Measurements from ENCODE around the gene RHOBTB3.
"Not testable (repeated sequence)": the region's sequence is repeated elsewhere in the genome, so short reads cannot be mapped to it uniquely, and the experiment has no call there.

RHOBTB3 gene

GRCh38 chr5:95832664-95833063 lies 101.5 kb downstream of the RHOBTB3 start:
- no peak overlapping the region for H3K9ac ChIP-seq (ENCODE audit: low read length)
- peaks cover 5% of the 10 kb centered on the region for H3K27me3 ChIP-seq (ENCODE audit: control insufficient read depth, insufficient read depth, low read length)
- no peaks in the 10 kb centered on the region for H3K4me1 ChIP-seq (ENCODE audit: control insufficient read depth, low read depth, low read length)
- no peak overlapping the region for H3K27ac ChIP-seq (ENCODE audit: low read length)
- H3K4me3 ChIP-seq (ENCODE audit: low read length): no peak overlapping the region
- H3K9me3 ChIP-seq (ENCODE audit: control insufficient read depth, low read depth, low read length): no peaks in the 10 kb centered on the region
- no peaks in the 10 kb centered on the region for H3K36me3 ChIP-seq (ENCODE audit: control insufficient read depth, low read depth, low read length)

- Histone ChIP-seq H3K4me1 (ENCODE audit: control insufficient read depth, low read depth, low read length) (no peaks in the 10 kb centered on the region), H3K27me3 (ENCODE audit: control insufficient read depth, insufficient read depth, low read length) (peaks cover 5% of the 10 kb centered on the region), H3K9ac (ENCODE audit: low read length) (no peak overlapping the region), H3K27ac (ENCODE audit: low read length) (no peak overlapping the region), H3K36me3 (ENCODE audit: control insufficient read depth, low read depth, low read length) (no peaks in the 10 kb centered on the region), H3K4me3 (ENCODE audit: low read length) (no peak overlapping the region), H3K9me3 (ENCODE audit: control insufficient read depth, low read depth, low read length) (no peaks in the 10 kb centered on the region)
Measured at GRCh38 chr5:95835682-95836385, 104.7 kb downstream of the RHOBTB3 start.

- no peaks in the 10 kb centered on the region for H3K9me3 ChIP-seq (ENCODE audit: control insufficient read depth, low read depth, low read length)
- no peaks in the 10 kb centered on the region for H3K36me3 ChIP-seq (ENCODE audit: control insufficient read depth, low read depth, low read length)
- peaks cover 5% of the 10 kb centered on the region for H3K27me3 ChIP-seq (ENCODE audit: control insufficient read depth, insufficient read depth, low read length)
- no peaks in the 10 kb centered on the region for H3K4me1 ChIP-seq (ENCODE audit: control insufficient read depth, low read depth, low read length)
- no peak overlapping the region for H3K4me3 ChIP-seq (ENCODE audit: low read length)
- no peak overlapping the region for H3K27ac ChIP-seq (ENCODE audit: low read length)
- no peak overlapping the region for H3K9ac ChIP-seq (ENCODE audit: low read length)
Measured at GRCh38 chr5:95836544-95836943, 105.4 kb downstream of the RHOBTB3 start.

GRCh38 chr5:95836971-95837370 lies 105.8 kb downstream of the RHOBTB3 start:
- not testable (repeated sequence) for H3K36me3 ChIP-seq (ENCODE audit: control insufficient read depth, low read depth, low read length); H3K9me3 ChIP-seq (ENCODE audit: control insufficient read depth, low read depth, low read length); H3K4me1 ChIP-seq (ENCODE audit: control insufficient read depth, low read depth, low read length); H3K27ac ChIP-seq (ENCODE audit: low read length); H3K4me3 ChIP-seq (ENCODE audit: low read length); H3K27me3 ChIP-seq (ENCODE audit: control insufficient read depth, insufficient read depth, low read length); H3K9ac ChIP-seq (ENCODE audit: low read length)

GRCh38 chr5:95837492-95837891 lies 106.4 kb downstream of the RHOBTB3 start:
- Histone ChIP-seq H3K27ac (ENCODE audit: low read length) (no peak overlapping the region), H3K4me1 (ENCODE audit: control insufficient read depth, low read depth, low read length) (no peaks in the 10 kb centered on the region), H3K9ac (ENCODE audit: low read length) (no peak overlapping the region), H3K9me3 (ENCODE audit: control insufficient read depth, low read depth, low read length) (no peaks in the 10 kb centered on the region), H3K27me3 (ENCODE audit: control insufficient read depth, insufficient read depth, low read length) (peaks cover 5% of the 10 kb centered on the region), H3K4me3 (ENCODE audit: low read length) (no peak overlapping the region), H3K36me3 (ENCODE audit: control insufficient read depth, low read depth, low read length) (no peaks in the 10 kb centered on the region)

GRCh38 chr5:95838001-95838520 lies 106.9 kb downstream of the RHOBTB3 start:
- H3K9me3 ChIP-seq (ENCODE audit: control insufficient read depth, low read depth, low read length): no peaks in the 10 kb centered on the region
- peaks cover 5% of the 10 kb centered on the region for H3K27me3 ChIP-seq (ENCODE audit: control insufficient read depth, insufficient read depth, low read length)
- H3K9ac ChIP-seq (ENCODE audit: low read length): no peak overlapping the region
- no peaks in the 10 kb centered on the region for H3K4me1 ChIP-seq (ENCODE audit: control insufficient read depth, low read depth, low read length)
- no peaks in the 10 kb centered on the region for H3K36me3 ChIP-seq (ENCODE audit: control insufficient read depth, low read depth, low read length)
- no peak overlapping the region for H3K4me3 ChIP-seq (ENCODE audit: low read length)
- H3K27ac ChIP-seq (ENCODE audit: low read length): no peak overlapping the region

GRCh38 chr5:95838556-95838955 lies 107.4 kb downstream of the RHOBTB3 start:
- no peaks in the 10 kb centered on the region for H3K4me1 ChIP-seq (ENCODE audit: control insufficient read depth, low read depth, low read length)
- H3K9ac ChIP-seq (ENCODE audit: low read length): no peak overlapping the region
- H3K27me3 ChIP-seq (ENCODE audit: control insufficient read depth, insufficient read depth, low read length): peaks cover 5% of the 10 kb centered on the region
- no peaks in the 10 kb centered on the region for H3K9me3 ChIP-seq (ENCODE audit: control insufficient read depth, low read depth, low read length)
- no peaks in the 10 kb centered on the region for H3K36me3 ChIP-seq (ENCODE audit: control insufficient read depth, low read depth, low read length)
- no peak overlapping the region for H3K27ac ChIP-seq (ENCODE audit: low read length)
- no peak overlapping the region for H3K4me3 ChIP-seq (ENCODE audit: low read length)

GRCh38 chr5:95839658-95840057 lies 108.5 kb downstream of the RHOBTB3 start:
- Histone ChIP-seq H3K27ac (ENCODE audit: low read length) (no peak overlapping the region), H3K9ac (ENCODE audit: low read length) (no peak overlapping the region), H3K36me3 (ENCODE audit: control insufficient read depth, low read depth, low read length) (no peaks in the 10 kb centered on the region), H3K4me1 (ENCODE audit: control insufficient read depth, low read depth, low read length) (no peaks in the 10 kb centered on the region), H3K9me3 (ENCODE audit: control insufficient read depth, low read depth, low read length) (no peaks in the 10 kb centered on the region), H3K4me3 (ENCODE audit: low read length) (no peak overlapping the region), H3K27me3 (ENCODE audit: control insufficient read depth, insufficient read depth, low read length) (no peaks in the 10 kb centered on the region)

GRCh38 chr5:95840956-95841705 lies 110.0 kb downstream of the RHOBTB3 start:
- H3K36me3 ChIP-seq (ENCODE audit: control insufficient read depth, low read depth, low read length): no peaks in the 10 kb centered on the region
- no peaks in the 10 kb centered on the region for H3K9me3 ChIP-seq (ENCODE audit: control insufficient read depth, low read depth, low read length)

GRCh38 chr5:95841914-95842812 lies 111.0 kb downstream of the RHOBTB3 start:
- no peaks in the 10 kb centered on the region for H3K27me3 ChIP-seq (ENCODE audit: control insufficient read depth, insufficient read depth, low read length)
- no peak overlapping the region for H3K27ac ChIP-seq (ENCODE audit: low read length)
- H3K9ac ChIP-seq (ENCODE audit: low read length): no peak overlapping the region
- H3K4me1 ChIP-seq (ENCODE audit: control insufficient read depth, low read depth, low read length): no peaks in the 10 kb centered on the region
- H3K9me3 ChIP-seq (ENCODE audit: control insufficient read depth, low read depth, low read length): no peaks in the 10 kb centered on the region
- no peaks in the 10 kb centered on the region for H3K36me3 ChIP-seq (ENCODE audit: control insufficient read depth, low read depth, low read length)
- no peak overlapping the region for H3K4me3 ChIP-seq (ENCODE audit: low read length)

More at GRCh38 chr5:95840956-95841705, 110.0 kb downstream of the RHOBTB3 start:
- no peak overlapping the region for H3K27ac ChIP-seq (ENCODE audit: low read length)
- H3K27me3 ChIP-seq (ENCODE audit: control insufficient read depth, insufficient read depth, low read length): no peaks in the 10 kb centered on the region
- no peak overlapping the region for H3K9ac ChIP-seq (ENCODE audit: low read length)
- no peaks in the 10 kb centered on the region for H3K4me1 ChIP-seq (ENCODE audit: control insufficient read depth, low read depth, low read length)
- H3K4me3 ChIP-seq (ENCODE audit: low read length): no peak overlapping the region

GRCh38 chr5:95842854-95843544 lies 111.9 kb downstream of the RHOBTB3 start:
- H3K4me1 ChIP-seq (ENCODE audit: control insufficient read depth, low read depth, low read length): no peaks in the 10 kb centered on the region
- H3K4me3 ChIP-seq (ENCODE audit: low read length): no peak overlapping the region
- no peak overlapping the region for H3K9ac ChIP-seq (ENCODE audit: low read length)
- no peaks in the 10 kb centered on the region for H3K9me3 ChIP-seq (ENCODE audit: control insufficient read depth, low read depth, low read length)
- no peaks in the 10 kb centered on the region for H3K36me3 ChIP-seq (ENCODE audit: control insufficient read depth, low read depth, low read length)
- H3K27me3 ChIP-seq (ENCODE audit: control insufficient read depth, insufficient read depth, low read length): no peaks in the 10 kb centered on the region
- H3K27ac ChIP-seq (ENCODE audit: low read length): no peak overlapping the region
